H9 (cell line): ENCODE results near the gene MOGAT2. TPM values are rescaled to one million over a fixed set of nuclear protein-coding genes. Genes with fewer than 3 reads are reported as not detected.

Experiments used
- DNase-seq: peaks from one replicate; pipeline ENCODE4 v3.0.0-alpha.2; 2017
- H2AFZ ChIP-seq: one replicate; pipeline ENCODE4 v1.6.1; 2013; ENCODE audit warnings: mild to moderate bottlenecking, low read length, control low read depth, moderate library complexity
- H2AK5ac ChIP-seq: 2 replicates; pipeline ENCODE4 v1.6.1; 2013; ENCODE audit warnings: low read length, control low read depth, mixed read lengths; ENCODE audit not compliant: insufficient read length
- H2BK120ac ChIP-seq: one replicate; pipeline ENCODE4 v1.6.1; 2013; ENCODE audit warnings: low read depth, mild to moderate bottlenecking, low read length, control low read depth, inconsistent platforms; ENCODE audit not compliant: poor library complexity, severe bottlenecking
- H2BK12ac ChIP-seq: 2 replicates; pipeline ENCODE4 v1.6.1; 2013; ENCODE audit warnings: low read length, control low read depth, mixed read lengths, low read depth; ENCODE audit not compliant: insufficient read length
- H2BK15ac ChIP-seq: 2 replicates; pipeline ENCODE4 v1.6.1; 2013; ENCODE audit warnings: low read depth, low read length, control low read depth
- H2BK20ac ChIP-seq: one replicate; pipeline ENCODE4 v1.6.1; 2013; ENCODE audit warnings: low read depth, mild to moderate bottlenecking, low read length, control low read depth, inconsistent platforms; ENCODE audit not compliant: poor library complexity, severe bottlenecking
- H2BK5ac ChIP-seq: 2 replicates; pipeline ENCODE4 v1.6.1; 2013; ENCODE audit warnings: low read length, control low read depth, mixed read lengths; ENCODE audit not compliant: insufficient read length
- H3K14ac ChIP-seq: 2 replicates; pipeline ENCODE4 v1.6.1; 2013; ENCODE audit warnings: low read length, control low read depth; ENCODE audit not compliant: insufficient read depth
- H3K18ac ChIP-seq: 2 replicates; pipeline ENCODE4 v1.6.1; 2013; ENCODE audit warnings: low read depth, mild to moderate bottlenecking, mixed read lengths, low read length, control low read depth; ENCODE audit not compliant: insufficient read length
- H3K23ac ChIP-seq: 2 replicates; pipeline ENCODE4 v1.6.1; 2013; ENCODE audit warnings: low read length, control low read depth, mixed read lengths, low read depth; ENCODE audit not compliant: insufficient read length
- H3K23me2 ChIP-seq: 2 replicates; pipeline ENCODE4 v1.6.1; 2013; ENCODE audit warnings: low read depth, mild to moderate bottlenecking, mixed read lengths, low read length, control low read depth; ENCODE audit not compliant: insufficient read length, poor library complexity, severe bottlenecking
- H3K27ac ChIP-seq: 2 replicates; pipeline ENCODE4 v1.5.1; 2013; ENCODE audit warnings: low read length, control low read depth, mixed read lengths, low read depth; ENCODE audit not compliant: insufficient read length
- H3K27me3 ChIP-seq: 2 replicates; pipeline ENCODE4 v1.6.1; 2013; ENCODE audit warnings: low read length, control low read depth, inconsistent platforms; ENCODE audit not compliant: insufficient read depth
- H3K4ac ChIP-seq: 2 replicates; pipeline ENCODE4 v1.6.1; 2013; ENCODE audit warnings: low read depth, mild to moderate bottlenecking, control low read depth, inconsistent platforms, low read length, moderate library complexity
- H3K4me1 ChIP-seq: 2 replicates; pipeline ENCODE4 v1.6.1; 2013; ENCODE audit warnings: low read length, control low read depth, inconsistent platforms; ENCODE audit not compliant: insufficient read depth
- H3K4me2 ChIP-seq: 2 replicates; pipeline ENCODE4 v1.6.1; 2013; ENCODE audit warnings: low read length, control low read depth, mixed read lengths; ENCODE audit not compliant: insufficient read length, insufficient read depth
- H3K56ac ChIP-seq: 2 replicates; pipeline ENCODE4 v1.6.1; 2013; ENCODE audit warnings: low read depth, mild to moderate bottlenecking, mixed read lengths, low read length, control low read depth; ENCODE audit not compliant: insufficient read length
- H3K79me1 ChIP-seq: 2 replicates; pipeline ENCODE4 v1.6.1; 2013; ENCODE audit warnings: low read depth, mild to moderate bottlenecking, moderate library complexity, low read length, control low read depth, inconsistent platforms; ENCODE audit not compliant: insufficient read depth, poor library complexity, severe bottlenecking
- H3K79me2 ChIP-seq: 2 replicates; pipeline ENCODE4 v1.6.1; 2013; ENCODE audit warnings: low read length, control low read depth, inconsistent platforms; ENCODE audit not compliant: insufficient read depth
- H3K9ac ChIP-seq: 2 replicates; pipeline ENCODE4 v1.6.1; 2013; ENCODE audit warnings: low read length, control low read depth, mixed read lengths; ENCODE audit not compliant: insufficient read length; ENCODE audit errors: extremely low read depth
- H3K9me3 ChIP-seq: one replicate; pipeline ENCODE4 v1.6.1; 2013; ENCODE audit warnings: low read depth, low read length, inconsistent platforms; ENCODE audit not compliant: control insufficient read depth
- H3T11ph ChIP-seq: one replicate; pipeline ENCODE4 v1.6.1; 2013; ENCODE audit warnings: mild to moderate bottlenecking, low read length, control low read depth, inconsistent platforms
- H4K20me1 ChIP-seq: one replicate; pipeline ENCODE4 v1.6.1; 2013; ENCODE audit not compliant: control insufficient read depth, insufficient read length, insufficient read depth
- H4K5ac ChIP-seq: 2 replicates; pipeline ENCODE4 v1.6.1; 2013; ENCODE audit warnings: low read depth, mild to moderate bottlenecking, mixed read lengths, low read length, control low read depth; ENCODE audit not compliant: insufficient read length
- H4K8ac ChIP-seq: replicated peaks from 2 replicates; pipeline ENCODE4 v1.6.1; 2013; ENCODE audit warnings: low read length, control low read depth, mixed read lengths, low read depth; ENCODE audit not compliant: insufficient read length
- H4K91ac ChIP-seq: 2 replicates; pipeline ENCODE4 v1.6.1; 2013; ENCODE audit warnings: low read depth, mild to moderate bottlenecking, moderate library complexity, mixed read lengths, low read length, control low read depth; ENCODE audit not compliant: insufficient read length
- H3K27ac Mint-ChIP-seq, 3 experiments: 2 replicates in 2 of 3; 3 replicates in 1 of 3; pipeline ENCODE4 v1.8.0; 2020 to 2021; ENCODE audit warnings: mixed read lengths in 3 of 3, mild to moderate bottlenecking in 1 of 3, moderate library complexity in 1 of 3
- H3K27me3 Mint-ChIP-seq: 2 replicates; pipeline ENCODE4 v1.8.0; 2021; ENCODE audit warnings: low read depth, mild to moderate bottlenecking, moderate library complexity, mixed read lengths
- H3K36me3 Mint-ChIP-seq, 3 experiments: 2 replicates in 2 of 3; 3 replicates in 1 of 3; pipeline ENCODE4 v1.8.0; 2020 to 2021; ENCODE audit warnings: low read depth in 3 of 3, mixed read lengths in 3 of 3; ENCODE audit not compliant: insufficient read depth in 1 of 3
- H3K4me1 Mint-ChIP-seq, 2 experiments: 2 replicates each; pipeline ENCODE4 v1.8.0; 2020; ENCODE audit warnings: mixed read lengths in 2 of 2
- H3K4me3 Mint-ChIP-seq, 2 experiments: 2 replicates in 1 of 2; 3 replicates in 1 of 2; pipeline ENCODE4 v1.8.0; 2020 to 2021; ENCODE audit warnings: mild to moderate bottlenecking in 2 of 2, mixed read lengths in 2 of 2, moderate library complexity in 1 of 2
- H3K9me3 Mint-ChIP-seq, 2 experiments: 2 replicates in 1 of 2; 3 replicates in 1 of 2; pipeline ENCODE4 v1.8.0; 2020; ENCODE audit warnings: mild to moderate bottlenecking in 2 of 2, mixed read lengths in 2 of 2, moderate library complexity in 1 of 2
- CTCF ChIP-seq: fragments of 200-600 bp; sonication (generic); conservative IDR thresholded peaks from 3 replicates; pipeline ENCODE4 v1.8.0; 2021; ENCODE audit warnings: antibody characterized with exemption, mild to moderate bottlenecking
- WGBS: extraction: QIAGEN DNeasy Blood & Tissue Kit; methylation state at CpG from one replicate; pipeline ENCODE4 v1.1.7; 2013; ENCODE audit warnings: missing lambda C conversion rate, low lambda C conversion rate, mixed read lengths; ENCODE audit not compliant: insufficient read length; ENCODE audit errors: extremely low coverage; 5-methylcytosine and 5-hydroxymethylcytosine counted together
- total RNA-seq: library from RNA; stranded (reverse); gene quantifications from 2 replicates; pipeline ENCODE4 v1.2.1, GENCODE V29; 2021

Gene MOGAT2
- total RNA-seq, 1 experiment from 2014 or later = not detected

GRCh38 chr11:75762158-75762557 is 44.5 kb downstream of the MOGAT2 start:
- no peak overlapping the region for H3K14ac ChIP-seq
- no peaks in the 10 kb centered on the region for H3K79me2 ChIP-seq
- no peak overlapping the region for H2BK20ac ChIP-seq
- no peaks in the 10 kb centered on the region for H3K27me3 ChIP-seq
- H3K23me2 ChIP-seq = no peaks in the 10 kb centered on the region
- no peaks in the 10 kb centered on the region for H3K9me3 ChIP-seq
- no peaks in the 10 kb centered on the region for H4K20me1 ChIP-seq
- no peak overlapping the region for H3K56ac ChIP-seq
- H3T11ph ChIP-seq = no peak overlapping the region
- no peak overlapping the region for H3K9ac ChIP-seq
- Mint-ChIP-seq H3K4me1 (peaks cover 14 to 22% of the 10 kb centered on the region in 2 experiments), H3K27me3 (peaks cover 48% of the 10 kb centered on the region), H3K36me3 (no peaks in the 10 kb centered on the region; a peak in 1 of 7 replicates), H3K4me3 (no peak overlapping the region), H3K27ac (no peak overlapping the region), H3K9me3 (peaks cover 0 to 3% of the 10 kb centered on the region in 2 experiments; a peak in 3 of 5 replicates)
- no peak overlapping the region for H3K27ac ChIP-seq
- no CpG with 5 or more reads among the region's 8 CpGs for WGBS
- no peak for TF ChIP-seq CTCF
- H2BK120ac ChIP-seq = no peak overlapping the region
- no peak overlapping the region for H3K23ac ChIP-seq
- DNase-seq = no peak
- H3K4ac ChIP-seq = no peak overlapping the region
- no peak overlapping the region for H3K18ac ChIP-seq
- no peak overlapping the region for H4K5ac ChIP-seq
- H2AFZ ChIP-seq = no peak overlapping the region
- no peak overlapping the region for H2BK5ac ChIP-seq
- no peaks in the 10 kb centered on the region for H3K79me1 ChIP-seq
- no peak overlapping the region for H2AK5ac ChIP-seq
- H4K8ac ChIP-seq = no peak overlapping the region
- H2BK12ac ChIP-seq = no peak overlapping the region
- no peak overlapping the region for H2BK15ac ChIP-seq
- no peak overlapping the region for H3K4me2 ChIP-seq
- H4K91ac ChIP-seq = no peak overlapping the region
- H3K4me1 ChIP-seq = no peaks in the 10 kb centered on the region
